Naive thymus-derived CD8-positive, alpha-beta T cell (primary cell): ENCODE data around the gene JMJD4. TPM values are rescaled to one million over a fixed set of nuclear protein-coding genes. Genes with fewer than 3 reads are reported as not detected.

Experiments used
- ATAC-seq, 2 donors: fragments of 150-1000 bp; cut with Tn5 transposase in 1 of 2; sonication (Bioruptor Pico), chemical (Tn5 transposase) in 1 of 2; 1 replicate in 1 of 2; 2 replicates in 1 of 2; pipeline ENCODE4 v1.10.0; 2021; ENCODE audit warnings: mild to moderate bottlenecking in 2 of 2, moderate library complexity in 2 of 2
- POLR2A ChIA-PET: fragments of 350-600 bp; sonication (Branson Sonifier 250); formaldehyde crosslinking; loops from one replicate; lab custom pipeline; 2021; ENCODE audit warnings: antibody characterized with exemption; lab: Charles Lee
- DNase-seq, 10 donors: peaks; one replicate each; pipeline versions ENCODE4 v3.0.0 to v3.0.0-alpha.2; 2020 to 2022
- H3K27ac Mint-ChIP-seq, 10 donors: one replicate each; pipeline ENCODE4 v1.8.0; 2020 to 2022; ENCODE audit warnings: mild to moderate bottlenecking in 10 of 10, mixed read lengths in 10 of 10, moderate library complexity in 4 of 10, inconsistent platforms in 1 of 10
- H3K27me3 Mint-ChIP-seq, 5 donors: one replicate each; pipeline ENCODE4 v1.8.0; 2021 to 2022; ENCODE audit warnings: mixed read lengths in 5 of 5
- H3K36me3 Mint-ChIP-seq, 3 donors: one replicate each; pipeline ENCODE4 v1.8.0; 2020 to 2022; ENCODE audit warnings: mixed read lengths in 3 of 3, mild to moderate bottlenecking in 2 of 3, inconsistent platforms in 1 of 3
- H3K4me1 Mint-ChIP-seq, 4 donors: one replicate each; pipeline ENCODE4 v1.8.0; 2021 to 2022; ENCODE audit warnings: mixed read lengths in 4 of 4
- H3K4me3 Mint-ChIP-seq, 10 donors: one replicate each; pipeline ENCODE4 v1.8.0; 2020 to 2022; ENCODE audit warnings: mild to moderate bottlenecking in 10 of 10, mixed read lengths in 10 of 10, moderate library complexity in 6 of 10, inconsistent platforms in 1 of 10
- H3K9me3 Mint-ChIP-seq, 9 donors: one replicate each; pipeline ENCODE4 v1.8.0; 2020 to 2022; ENCODE audit warnings: mixed read lengths in 9 of 9, mild to moderate bottlenecking in 3 of 9, inconsistent platforms in 1 of 9, moderate library complexity in 1 of 9
- polyA plus RNA-seq, 3 donors: library from polyadenylated mRNA; unstranded; fragments of 300-500 nt; fragmentation: Illumina TruSeq; gene quantifications; one replicate each; pipeline ENCODE4 v1.2.3, GENCODE V29; 2021
- total RNA-seq, 8 experiments: library from RNA in 2 of 8; stranded (reverse) in 2 of 8; gene quantifications; one replicate each; pipeline ENCODE4 v1.2.3 and lab custom pipeline; 2021 to 2026

The JMJD4 gene
- total RNA-seq (10 to 100 TPM; 31.8 to 37.9 TPM), polyA plus RNA-seq (10 to 100 TPM; 27.1 to 33.0 (median 31.9) TPM), total RNA-seq (lab: John Stamatoyannopoulos, UW) (23.1 to 86.0 (median 52.4) reads per million in 6 experiments)

- peak; percentile 84 to 98 (median 94) for DNase-seq
- Mint-ChIP-seq H3K36me3 (peaks cover 0 to 8% (median 0%) of the 10 kb centered on the region in 3 donors), H3K27ac (peak within 1 kb of the TSS; percentile 84 to 96 (median 92)), H3K27me3 (no peaks in the 10 kb centered on the region), H3K4me3 (peak within 1 kb of the TSS; percentile 84 to 96 (median 90)), H3K4me1 (peaks cover 36 to 61% (median 48%) of the 10 kb centered on the region in 4 donors), H3K9me3 (no peaks in the 10 kb centered on the region)
- POLR2A ChIA-PET: interaction anchor here (0.7 to 2.0 kb wide), 5 partner anchors 27 to 347 kb away, joined by 3 to 11 read pairs (median 6); partner anchors contain the start of gene ARF1
- peak; percentile 90 to 94 for ATAC-seq
These were observed at the start of gene JMJD4, which contains the start of gene SNAP47 for GRCh38 chr1:227734856-227735538. JMJD4 (minus strand) TSS chr1:227735302; CDS start chr1:227735273, 29 bp downstream. SNAP47 (plus strand) TSS chr1:227735435; CDS start chr1:227747737, 12,302 bp downstream.

GRCh38 chr1:227782226-227782625 lies 47.1 kb upstream of the JMJD4 start:
- Mint-ChIP-seq H3K36me3 (peaks cover 0 to 2% (median 0%) of the 10 kb centered on the region in 3 donors), H3K27ac (no peak overlapping the region), H3K9me3 (no peaks in the 10 kb centered on the region), H3K27me3 (no peaks in the 10 kb centered on the region), H3K4me3 (no peak overlapping the region), H3K4me1 (peaks cover 5 to 13% (median 10%) of the 10 kb centered on the region in 4 donors)
- POLR2A ChIA-PET: no interaction called here
- ATAC-seq: no peak
- no peak for DNase-seq

GRCh38 chr1:227781314-227781930 lies 46.3 kb upstream of the JMJD4 start:
- Mint-ChIP-seq H3K27me3 (no peaks in the 10 kb centered on the region), H3K27ac (no peak overlapping the region), H3K4me3 (no peak overlapping the region), H3K4me1 (peaks cover 1 to 12% (median 4%) of the 10 kb centered on the region in 4 donors), H3K36me3 (peaks cover 0 to 5% (median 0%) of the 10 kb centered on the region in 3 donors), H3K9me3 (no peaks in the 10 kb centered on the region)
- POLR2A ChIA-PET: no interaction called here
- ATAC-seq: no peak
- no peak for DNase-seq

- H3K27ac Mint-ChIP-seq: no peak overlapping the region
- H3K36me3 Mint-ChIP-seq: peaks cover 0 to 9% (median 0%) of the 10 kb centered on the region in 3 donors
- H3K9me3 Mint-ChIP-seq: no peaks in the 10 kb centered on the region
- H3K4me3 Mint-ChIP-seq: no peak overlapping the region
- ATAC-seq (no peak), DNase-seq (peak in 1 of 10 donors; percentile 16)
- no peaks in the 10 kb centered on the region for H3K27me3 Mint-ChIP-seq
- POLR2A ChIA-PET: no interaction called here
- peaks cover 0 to 8% (median 2%) of the 10 kb centered on the region in 4 donors for H3K4me1 Mint-ChIP-seq
These were observed 45.3 kb upstream of the JMJD4 start for GRCh38 chr1:227780101-227781044.

- Mint-ChIP-seq H3K4me1 (peaks cover 3 to 14% (median 6%) of the 10 kb centered on the region in 4 donors), H3K27ac (peak overlapping the region in 1 of 10 donors; percentile 53), H3K9me3 (no peaks in the 10 kb centered on the region), H3K27me3 (no peaks in the 10 kb centered on the region), H3K36me3 (peaks cover 0 to 9% (median 0%) of the 10 kb centered on the region in 3 donors), H3K4me3 (no peak overlapping the region)
- POLR2A ChIA-PET: interaction anchor here (1.2 to 1.3 kb wide), 2 partner anchors 8 to 17 kb away, joined by 3 to 5 read pairs; no protein-coding TSS in a partner anchor
- DNase-seq (peak in 1 of 10 donors; percentile 60), ATAC-seq (no peak)
These were observed 44.6 kb upstream of the JMJD4 start for GRCh38 chr1:227779685-227780084.

GRCh38 chr1:227779021-227779441 lies 43.9 kb upstream of the JMJD4 start:
- POLR2A ChIA-PET: interaction anchor here (1.2 to 1.3 kb wide), 2 partner anchors 9 to 17 kb away, joined by 3 to 5 read pairs; no protein-coding TSS in a partner anchor
- H3K4me3 Mint-ChIP-seq: no peak overlapping the region
- ATAC-seq: no peak
- H3K36me3 Mint-ChIP-seq: peaks cover 0 to 9% (median 0%) of the 10 kb centered on the region in 3 donors
- H3K4me1 Mint-ChIP-seq: peaks cover 9 to 20% (median 12%) of the 10 kb centered on the region in 4 donors
- peak in 1 of 10 donors; percentile 47 for DNase-seq
- no peaks in the 10 kb centered on the region for H3K9me3 Mint-ChIP-seq
- no peak overlapping the region for H3K27ac Mint-ChIP-seq
- H3K27me3 Mint-ChIP-seq: no peaks in the 10 kb centered on the region

GRCh38 chr1:227778401-227778947 lies 43.4 kb upstream of the JMJD4 start:
- Mint-ChIP-seq H3K4me3 (no peak overlapping the region), H3K36me3 (peaks cover 0 to 9% (median 0%) of the 10 kb centered on the region in 3 donors), H3K9me3 (no peaks in the 10 kb centered on the region), H3K27ac (peak overlapping the region in 1 of 10 donors; percentile 55), H3K4me1 (peaks cover 12 to 26% (median 18%) of the 10 kb centered on the region in 4 donors), H3K27me3 (no peaks in the 10 kb centered on the region)
- POLR2A ChIA-PET: interaction anchor here (1.2 to 1.3 kb wide), 2 partner anchors 9 to 16 kb away, joined by 3 to 5 read pairs; no protein-coding TSS in a partner anchor
- DNase-seq (peak in 1 of 10 donors; percentile 35), ATAC-seq (no peak)

- Mint-ChIP-seq H3K4me1 (peaks cover 14 to 33% (median 24%) of the 10 kb centered on the region in 4 donors), H3K9me3 (no peaks in the 10 kb centered on the region), H3K4me3 (no peak overlapping the region), H3K36me3 (peaks cover 0 to 9% (median 0%) of the 10 kb centered on the region in 3 donors), H3K27ac (peak overlapping the region in 3 of 10 donors; percentile 22 to 55 (median 22)), H3K27me3 (no peaks in the 10 kb centered on the region)
- ATAC-seq: no peak
- POLR2A ChIA-PET: no interaction called here
- peak in 1 of 10 donors; percentile 10 for DNase-seq
These were observed 42.5 kb upstream of the JMJD4 start for GRCh38 chr1:227777646-227778045.

GRCh38 chr1:227777156-227777555 lies 42.1 kb upstream of the JMJD4 start:
- no peak for ATAC-seq
- Mint-ChIP-seq H3K4me3 (no peak overlapping the region), H3K9me3 (no peaks in the 10 kb centered on the region), H3K27ac (peak overlapping the region in 3 of 10 donors; percentile 15 to 82 (median 31)), H3K27me3 (no peaks in the 10 kb centered on the region), H3K36me3 (peaks cover 0 to 9% (median 0%) of the 10 kb centered on the region in 3 donors), H3K4me1 (peaks cover 18 to 38% (median 29%) of the 10 kb centered on the region in 4 donors)
- POLR2A ChIA-PET: no interaction called here
- DNase-seq: peak in 1 of 10 donors; percentile 48

- DNase-seq: no peak
- peaks cover 0 to 6% (median 0%) of the 10 kb centered on the region in 3 donors for H3K36me3 Mint-ChIP-seq
- no peaks in the 10 kb centered on the region for H3K27me3 Mint-ChIP-seq
- POLR2A ChIA-PET: interaction anchor here (3.6 kb wide), 1 partner anchor 11 kb away, joined by 20 read pairs; no protein-coding TSS in a partner anchor
- peak overlapping the region in 1 of 10 donors; percentile 22 for H3K4me3 Mint-ChIP-seq
- H3K27ac Mint-ChIP-seq: peak overlapping the region in 5 of 10 donors; percentile 46 to 66 (median 52)
- H3K9me3 Mint-ChIP-seq: no peaks in the 10 kb centered on the region
- peaks cover 18 to 39% (median 33%) of the 10 kb centered on the region in 4 donors for H3K4me1 Mint-ChIP-seq
- ATAC-seq: no peak
These were observed 41.2 kb upstream of the JMJD4 start for GRCh38 chr1:227776331-227776771.

- Mint-ChIP-seq H3K4me3 (no peak overlapping the region), H3K4me1 (peaks cover 18 to 44% (median 33%) of the 10 kb centered on the region in 4 donors), H3K27ac (peak overlapping the region in 4 of 10 donors; percentile 46 to 55 (median 49)), H3K36me3 (peaks cover 0 to 6% (median 0%) of the 10 kb centered on the region in 3 donors), H3K9me3 (no peaks in the 10 kb centered on the region), H3K27me3 (no peaks in the 10 kb centered on the region)
- no peak for ATAC-seq
- POLR2A ChIA-PET: interaction anchor here (3.6 kb wide), 1 partner anchor 10 kb away, joined by 20 read pairs; no protein-coding TSS in a partner anchor
- no peak for DNase-seq
These were observed 40.7 kb upstream of the JMJD4 start for GRCh38 chr1:227775841-227776240.
